HepG2 (cell line): Measurements from ENCODE around the gene CEBPA. TPM values are rescaled to one million over a fixed set of nuclear protein-coding genes. Genes with fewer than 3 reads are reported as not detected.

Source experiments
- CHD2 ChIP-seq: IDR thresholded peaks from 2 replicates; pipeline ENCODE4 v1.6.1; 2011; ENCODE audit warnings: low read depth, low read length, improper control_type of control experiment
- NPAS2 ChIP-seq: sonication (generic); formaldehyde crosslinking; IDR thresholded peaks from 2 replicates; pipeline ENCODE4 v1.8.0; 2022; ENCODE audit warnings: mild to moderate bottlenecking, missing genetic modification reagents, borderline replicate concordance
- PPARG ChIP-seq: conservative IDR thresholded peaks from 2 replicates; pipeline ENCODE4 v1.6.1; 2016; ENCODE audit warnings: missing biosample characterization, missing genetic modification reagents
- PRPF4 ChIP-seq: fragments of 200-400 bp; formaldehyde crosslinking; IDR thresholded peaks from 2 replicates; pipeline ENCODE4 v1.6.1; 2016; ENCODE audit warnings: low read length, low read depth; ENCODE audit not compliant: poor library complexity, severe bottlenecking
- PTBP1 ChIP-seq: fragments of 200-400 bp; formaldehyde crosslinking; IDR thresholded peaks from 2 replicates; pipeline ENCODE4 v1.6.1; 2018; ENCODE audit warnings: low read length, low read depth; ENCODE audit not compliant: poor library complexity, severe bottlenecking
- RFXANK ChIP-seq: IDR thresholded peaks from 2 replicates; pipeline ENCODE4 v1.6.1; 2016
- SCMH1 ChIP-seq: sonication (generic); formaldehyde crosslinking; IDR thresholded peaks from 2 replicates; pipeline ENCODE4 v1.9.0; 2021; ENCODE audit warnings: missing genetic modification reagents, mild to moderate bottlenecking, borderline replicate concordance
- SIN3A ChIP-seq: IDR thresholded peaks from 2 replicates; pipeline ENCODE4 v1.6.1; 2011; ENCODE audit warnings: low read depth, mild to moderate bottlenecking, control low read depth, low read length, borderline replicate concordance
- SIN3B ChIP-seq: fragments of 150-350 bp; IDR thresholded peaks from 2 replicates; pipeline ENCODE4 v1.6.1; 2014; ENCODE audit warnings: low read length
- TBX2 ChIP-seq: sonication (generic); formaldehyde crosslinking; IDR thresholded peaks from 2 replicates; pipeline ENCODE4 v1.5.0; 2020; ENCODE audit warnings: missing genetic modification reagents, mild to moderate bottlenecking, borderline replicate concordance
- ZBTB7A ChIP-seq: sonication (generic); formaldehyde crosslinking; IDR thresholded peaks from 2 replicates; pipeline ENCODE4 v1.8.0; 2022; ENCODE audit warnings: mild to moderate bottlenecking, missing genetic modification reagents
- ZNF251 ChIP-seq: sonication (generic); formaldehyde crosslinking; IDR thresholded peaks from 2 replicates; pipeline ENCODE4 v1.9.0; 2021; ENCODE audit warnings: mild to moderate bottlenecking, missing genetic modification reagents
- ZNF367 ChIP-seq: sonication (generic); formaldehyde crosslinking; IDR thresholded peaks from 2 replicates; pipeline ENCODE4 v1.4.0; 2020; ENCODE audit warnings: missing genetic modification reagents, borderline replicate concordance
- ZNF670 ChIP-seq: sonication (generic); formaldehyde crosslinking; IDR thresholded peaks from 2 replicates; pipeline ENCODE4 v1.8.0; 2022; ENCODE audit warnings: mild to moderate bottlenecking, missing genetic modification reagents, borderline replicate concordance
- ZNF790 ChIP-seq: sonication (generic); formaldehyde crosslinking; IDR thresholded peaks from 2 replicates; pipeline ENCODE4 v1.8.0; 2022; ENCODE audit warnings: missing genetic modification reagents, mild to moderate bottlenecking, borderline replicate concordance
- polyA plus RNA-seq, 8 experiments: library from polyadenylated mRNA; depleted of rRNA in 3 of 8; stranded (reverse) in 7 of 8; unstranded in 1 of 8; fragments of >200 nt; fragmentation: Illumina TruSeq in 4 of 8; extraction: Trizol in 4 of 8; gene quantifications; 2 replicates each; pipeline versions ENCODE4 v1.2.1 to v1.2.3, GENCODE V29; 2011 to 2016; ENCODE audit warnings: low read depth in 4 of 8, missing spikeins in 1 of 8, mixed read lengths in 1 of 8; ENCODE audit not compliant: insufficient read depth in 1 of 8
- total RNA-seq, 5 experiments: library from RNA; depleted of rRNA; stranded (reverse); fragments of >200 nt; fragmentation: Illumina TruSeq; extraction: Trizol; gene quantifications; 2 replicates each; pipeline ENCODE4 v1.2.3, GENCODE V29; 2016; ENCODE audit warnings: low read depth in 1 of 5
- TF ChIP-seq, protein P1 (sequence below): sonication (generic); formaldehyde crosslinking; IDR thresholded peaks from 2 replicates; pipeline ENCODE4 v1.4.0; 2020; ENCODE audit warnings: low read depth, missing genetic modification reagents
- TF ChIP-seq, protein P2 (sequence below): sonication (generic); formaldehyde crosslinking; IDR thresholded peaks from 2 replicates; pipeline ENCODE4 v1.5.1; 2020; ENCODE audit warnings: missing genetic modification reagents, mild to moderate bottlenecking, borderline replicate concordance
- TF ChIP-seq, protein P3 (sequence below): sonication (generic); formaldehyde crosslinking; IDR thresholded peaks from 2 replicates; pipeline ENCODE4 v1.4.0; 2020; ENCODE audit warnings: mild to moderate bottlenecking, missing genetic modification reagents
- TF ChIP-seq, protein P4 (sequence below): sonication (generic); formaldehyde crosslinking; IDR thresholded peaks from 2 replicates; pipeline ENCODE4 v1.4.0; 2020; ENCODE audit warnings: mild to moderate bottlenecking, missing genetic modification reagents
- TF ChIP-seq, protein P5 (sequence below): IDR thresholded peaks from 2 replicates; pipeline ENCODE4 v1.6.1; 2016; ENCODE audit warnings: mild to moderate bottlenecking
- TF ChIP-seq, protein P6 (sequence below): IDR thresholded peaks from 2 replicates; pipeline ENCODE4 v1.6.1; 2016; ENCODE audit warnings: missing genetic modification reagents, missing compliant biosample characterization

The CEBPA gene
- total and polyA plus RNA-seq, 2 of the 13 experiments (the other 11 are each of a cell fraction or from before 2014, with no cell fraction given), result 24.8 to 103 TPM

DNA sequence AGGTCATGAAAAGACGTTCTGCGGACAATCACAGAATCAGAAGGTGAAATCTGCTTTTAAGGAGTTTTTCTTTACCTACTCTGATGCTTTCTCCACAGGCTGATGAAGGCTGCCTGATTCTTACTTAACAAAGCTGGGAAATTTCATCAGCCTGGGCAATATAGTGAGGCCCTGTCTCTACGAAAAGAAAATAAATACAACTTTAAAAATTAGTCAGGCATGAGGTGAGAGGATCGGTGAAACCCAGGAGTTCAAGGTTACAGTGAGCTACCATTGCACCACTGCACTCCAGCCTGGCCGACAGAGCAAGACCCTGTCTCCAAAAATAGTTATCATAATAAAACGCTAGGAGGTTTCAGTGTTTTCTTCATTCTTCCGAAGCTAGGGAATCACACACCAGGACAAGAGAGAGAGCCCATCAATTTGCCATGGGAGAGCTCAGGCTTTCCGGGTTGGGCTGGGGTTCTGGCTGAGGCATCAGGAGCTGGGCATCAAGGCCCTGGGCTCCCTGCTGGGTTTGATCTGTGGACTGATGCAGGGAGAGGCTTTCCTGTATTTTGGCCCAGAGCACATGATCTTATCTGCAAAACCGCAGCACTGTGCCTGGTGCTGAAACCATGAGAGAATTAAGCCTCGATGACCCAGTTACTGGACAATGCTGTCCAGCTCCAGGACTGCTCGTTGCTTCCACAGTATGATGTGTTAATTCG is 46.1 kb upstream of the CEBPA start (continued):
- TF ChIP-seq, protein P1, sequence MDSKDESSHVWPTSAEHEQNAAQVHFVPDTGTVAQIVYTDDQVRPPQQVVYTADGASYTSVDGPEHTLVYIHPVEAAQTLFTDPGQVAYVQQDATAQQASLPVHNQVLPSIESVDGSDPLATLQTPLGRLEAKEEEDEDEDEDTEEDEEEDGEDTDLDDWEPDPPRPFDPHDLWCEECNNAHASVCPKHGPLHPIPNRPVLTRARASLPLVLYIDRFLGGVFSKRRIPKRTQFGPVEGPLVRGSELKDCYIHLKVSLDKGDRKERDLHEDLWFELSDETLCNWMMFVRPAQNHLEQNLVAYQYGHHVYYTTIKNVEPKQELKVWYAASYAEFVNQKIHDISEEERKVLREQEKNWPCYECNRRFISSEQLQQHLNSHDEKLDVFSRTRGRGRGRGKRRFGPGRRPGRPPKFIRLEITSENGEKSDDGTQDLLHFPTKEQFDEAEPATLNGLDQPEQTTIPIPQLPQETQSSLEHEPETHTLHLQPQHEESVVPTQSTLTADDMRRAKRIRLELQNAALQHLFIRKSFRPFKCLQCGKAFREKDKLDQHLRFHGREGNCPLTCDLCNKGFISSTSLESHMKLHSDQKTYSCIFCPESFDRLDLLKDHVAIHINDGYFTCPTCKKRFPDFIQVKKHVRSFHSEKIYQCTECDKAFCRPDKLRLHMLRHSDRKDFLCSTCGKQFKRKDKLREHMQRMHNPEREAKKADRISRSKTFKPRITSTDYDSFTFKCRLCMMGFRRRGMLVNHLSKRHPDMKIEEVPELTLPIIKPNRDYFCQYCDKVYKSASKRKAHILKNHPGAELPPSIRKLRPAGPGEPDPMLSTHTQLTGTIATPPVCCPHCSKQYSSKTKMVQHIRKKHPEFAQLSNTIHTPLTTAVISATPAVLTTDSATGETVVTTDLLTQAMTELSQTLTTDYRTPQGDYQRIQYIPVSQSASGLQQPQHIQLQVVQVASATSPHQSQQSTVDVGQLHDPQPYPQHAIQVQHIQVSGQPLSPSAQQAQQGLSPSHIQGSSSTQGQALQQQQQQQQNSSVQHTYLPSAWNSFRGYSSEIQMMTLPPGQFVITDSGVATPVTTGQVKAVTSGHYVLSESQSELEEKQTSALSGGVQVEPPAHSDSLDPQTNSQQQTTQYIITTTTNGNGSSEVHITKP (CRISPR knock-in tag), result no peak
- TF ChIP-seq, protein P2, sequence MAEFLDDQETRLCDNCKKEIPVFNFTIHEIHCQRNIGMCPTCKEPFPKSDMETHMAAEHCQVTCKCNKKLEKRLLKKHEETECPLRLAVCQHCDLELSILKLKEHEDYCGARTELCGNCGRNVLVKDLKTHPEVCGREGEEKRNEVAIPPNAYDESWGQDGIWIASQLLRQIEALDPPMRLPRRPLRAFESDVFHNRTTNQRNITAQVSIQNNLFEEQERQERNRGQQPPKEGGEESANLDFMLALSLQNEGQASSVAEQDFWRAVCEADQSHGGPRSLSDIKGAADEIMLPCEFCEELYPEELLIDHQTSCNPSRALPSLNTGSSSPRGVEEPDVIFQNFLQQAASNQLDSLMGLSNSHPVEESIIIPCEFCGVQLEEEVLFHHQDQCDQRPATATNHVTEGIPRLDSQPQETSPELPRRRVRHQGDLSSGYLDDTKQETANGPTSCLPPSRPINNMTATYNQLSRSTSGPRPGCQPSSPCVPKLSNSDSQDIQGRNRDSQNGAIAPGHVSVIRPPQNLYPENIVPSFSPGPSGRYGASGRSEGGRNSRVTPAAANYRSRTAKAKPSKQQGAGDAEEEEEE (CRISPR knock-in tag), result no peak
- TF ChIP-seq PTBP1, result no peak
- TF ChIP-seq PPARG (CRISPR knock-in tag), result no peak
- no peak for TF ChIP-seq NPAS2 (CRISPR knock-in tag)
- no peak for TF ChIP-seq SIN3B
- no peak for TF ChIP-seq ZBTB7A (CRISPR knock-in tag)
- TF ChIP-seq, protein P3, sequence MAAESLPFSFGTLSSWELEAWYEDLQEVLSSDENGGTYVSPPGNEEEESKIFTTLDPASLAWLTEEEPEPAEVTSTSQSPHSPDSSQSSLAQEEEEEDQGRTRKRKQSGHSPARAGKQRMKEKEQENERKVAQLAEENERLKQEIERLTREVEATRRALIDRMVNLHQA (CRISPR knock-in tag), result no peak
- TF ChIP-seq CHD2, result no peak
- TF ChIP-seq, protein P4, sequence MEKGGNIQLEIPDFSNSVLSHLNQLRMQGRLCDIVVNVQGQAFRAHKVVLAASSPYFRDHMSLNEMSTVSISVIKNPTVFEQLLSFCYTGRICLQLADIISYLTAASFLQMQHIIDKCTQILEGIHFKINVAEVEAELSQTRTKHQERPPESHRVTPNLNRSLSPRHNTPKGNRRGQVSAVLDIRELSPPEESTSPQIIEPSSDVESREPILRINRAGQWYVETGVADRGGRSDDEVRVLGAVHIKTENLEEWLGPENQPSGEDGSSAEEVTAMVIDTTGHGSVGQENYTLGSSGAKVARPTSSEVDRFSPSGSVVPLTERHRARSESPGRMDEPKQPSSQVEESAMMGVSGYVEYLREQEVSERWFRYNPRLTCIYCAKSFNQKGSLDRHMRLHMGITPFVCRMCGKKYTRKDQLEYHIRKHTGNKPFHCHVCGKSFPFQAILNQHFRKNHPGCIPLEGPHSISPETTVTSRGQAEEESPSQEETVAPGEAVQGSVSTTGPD (CRISPR knock-in tag), result no peak
- TF ChIP-seq SCMH1, result no peak
- TF ChIP-seq TBX2, result no peak; the same call in 1 of the 2 replicates
- TF ChIP-seq PRPF4, result no peak
- TF ChIP-seq, protein P5, sequence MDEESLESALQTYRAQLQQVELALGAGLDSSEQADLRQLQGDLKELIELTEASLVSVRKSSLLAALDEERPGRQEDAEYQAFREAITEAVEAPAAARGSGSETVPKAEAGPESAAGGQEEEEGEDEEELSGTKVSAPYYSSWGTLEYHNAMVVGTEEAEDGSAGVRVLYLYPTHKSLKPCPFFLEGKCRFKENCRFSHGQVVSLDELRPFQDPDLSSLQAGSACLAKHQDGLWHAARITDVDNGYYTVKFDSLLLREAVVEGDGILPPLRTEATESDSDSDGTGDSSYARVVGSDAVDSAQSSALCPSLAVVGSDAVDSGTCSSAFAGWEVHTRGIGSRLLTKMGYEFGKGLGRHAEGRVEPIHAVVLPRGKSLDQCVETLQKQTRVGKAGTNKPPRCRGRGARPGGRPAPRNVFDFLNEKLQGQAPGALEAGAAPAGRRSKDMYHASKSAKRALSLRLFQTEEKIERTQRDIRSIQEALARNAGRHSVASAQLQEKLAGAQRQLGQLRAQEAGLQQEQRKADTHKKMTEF, result no peak
- TF ChIP-seq, protein P6, sequence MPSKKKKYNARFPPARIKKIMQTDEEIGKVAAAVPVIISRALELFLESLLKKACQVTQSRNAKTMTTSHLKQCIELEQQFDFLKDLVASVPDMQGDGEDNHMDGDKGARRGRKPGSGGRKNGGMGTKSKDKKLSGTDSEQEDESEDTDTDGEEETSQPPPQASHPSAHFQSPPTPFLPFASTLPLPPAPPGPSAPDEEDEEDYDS (CRISPR knock-in tag), result no peak
- no peak for TF ChIP-seq RFXANK
- no peak for TF ChIP-seq SIN3A
- no peak for TF ChIP-seq ZNF367 (CRISPR knock-in tag)
- no peak for TF ChIP-seq ZNF670
- TF ChIP-seq ZNF790 (CRISPR knock-in tag), result no peak
- no peak for TF ChIP-seq ZNF251 (CRISPR knock-in tag)
